Measurements from ENCODE around the gene JMY.

DNA sequence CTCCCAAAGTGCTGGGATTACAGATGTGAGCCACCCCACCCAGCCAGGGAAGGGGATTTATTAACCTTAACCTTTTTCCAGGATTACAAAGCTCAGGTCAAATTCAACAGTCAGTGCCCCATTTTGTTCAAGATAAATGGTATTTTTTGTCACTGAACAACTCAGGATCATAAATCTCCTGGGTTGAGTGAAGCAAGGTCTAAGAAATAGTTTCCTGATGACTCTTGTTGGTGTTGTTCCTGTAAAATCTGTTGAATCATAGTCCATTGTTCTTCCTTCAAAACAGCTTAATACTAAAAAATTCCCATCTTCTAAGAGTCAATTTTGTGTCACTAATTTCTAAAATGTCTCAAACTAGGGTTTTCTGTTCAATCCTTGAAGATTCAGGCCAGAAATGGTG lies 33.9 kb upstream of the JMY start:
- TF ChIP-seq ZSCAN16 (tag by site-specific recombination; IDR thresholded peaks at IDR 0.05) (no peak), TCF7L2 (IDR thresholded peaks at IDR 0.05; ENCODE audit: borderline replicate concordance, low read depth, low read length) (no peak), SP2 (tag by site-specific recombination; IDR thresholded peaks at IDR 0.05) (no peak), WT1 (tag by site-specific recombination; IDR thresholded peaks at IDR 0.05) (no peak), ZNF10 (tag by site-specific recombination; IDR thresholded peaks at IDR 0.05) (no peak), ZNF335 (tag by site-specific recombination; conservative IDR thresholded peaks at IDR 0.05) (no peak), EGR2 (tag by site-specific recombination; IDR thresholded peaks at IDR 0.05; ENCODE audit: low read depth) (no peak)
- TF ChIP-seq, protein P1, sequence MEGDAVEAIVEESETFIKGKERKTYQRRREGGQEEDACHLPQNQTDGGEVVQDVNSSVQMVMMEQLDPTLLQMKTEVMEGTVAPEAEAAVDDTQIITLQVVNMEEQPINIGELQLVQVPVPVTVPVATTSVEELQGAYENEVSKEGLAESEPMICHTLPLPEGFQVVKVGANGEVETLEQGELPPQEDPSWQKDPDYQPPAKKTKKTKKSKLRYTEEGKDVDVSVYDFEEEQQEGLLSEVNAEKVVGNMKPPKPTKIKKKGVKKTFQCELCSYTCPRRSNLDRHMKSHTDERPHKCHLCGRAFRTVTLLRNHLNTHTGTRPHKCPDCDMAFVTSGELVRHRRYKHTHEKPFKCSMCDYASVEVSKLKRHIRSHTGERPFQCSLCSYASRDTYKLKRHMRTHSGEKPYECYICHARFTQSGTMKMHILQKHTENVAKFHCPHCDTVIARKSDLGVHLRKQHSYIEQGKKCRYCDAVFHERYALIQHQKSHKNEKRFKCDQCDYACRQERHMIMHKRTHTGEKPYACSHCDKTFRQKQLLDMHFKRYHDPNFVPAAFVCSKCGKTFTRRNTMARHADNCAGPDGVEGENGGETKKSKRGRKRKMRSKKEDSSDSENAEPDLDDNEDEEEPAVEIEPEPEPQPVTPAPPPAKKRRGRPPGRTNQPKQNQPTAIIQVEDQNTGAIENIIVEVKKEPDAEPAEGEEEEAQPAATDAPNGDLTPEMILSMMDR (tag by site-specific recombination; IDR thresholded peaks at IDR 0.05) = no peak
- TF ChIP-seq, protein P2, sequence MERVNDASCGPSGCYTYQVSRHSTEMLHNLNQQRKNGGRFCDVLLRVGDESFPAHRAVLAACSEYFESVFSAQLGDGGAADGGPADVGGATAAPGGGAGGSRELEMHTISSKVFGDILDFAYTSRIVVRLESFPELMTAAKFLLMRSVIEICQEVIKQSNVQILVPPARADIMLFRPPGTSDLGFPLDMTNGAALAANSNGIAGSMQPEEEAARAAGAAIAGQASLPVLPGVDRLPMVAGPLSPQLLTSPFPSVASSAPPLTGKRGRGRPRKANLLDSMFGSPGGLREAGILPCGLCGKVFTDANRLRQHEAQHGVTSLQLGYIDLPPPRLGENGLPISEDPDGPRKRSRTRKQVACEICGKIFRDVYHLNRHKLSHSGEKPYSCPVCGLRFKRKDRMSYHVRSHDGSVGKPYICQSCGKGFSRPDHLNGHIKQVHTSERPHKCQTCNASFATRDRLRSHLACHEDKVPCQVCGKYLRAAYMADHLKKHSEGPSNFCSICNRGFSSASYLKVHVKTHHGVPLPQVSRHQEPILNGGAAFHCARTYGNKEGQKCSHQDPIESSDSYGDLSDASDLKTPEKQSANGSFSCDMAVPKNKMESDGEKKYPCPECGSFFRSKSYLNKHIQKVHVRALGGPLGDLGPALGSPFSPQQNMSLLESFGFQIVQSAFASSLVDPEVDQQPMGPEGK (tag by site-specific recombination; IDR thresholded peaks at IDR 0.05) = no peak
